Measurements from ENCODE around the gene DGCR2.
"Not testable (repeated sequence)": the region's sequence is repeated elsewhere in the genome, so short reads cannot be mapped to it uniquely, and the experiment has no call there.

- not testable (repeated sequence) for TF ChIP-seq EZH2phosphoT487 (IDR thresholded peaks at IDR 0.05; ENCODE audit: insufficient read depth, low read depth); EZH2 (IDR thresholded peaks at IDR 0.05; ENCODE audit: insufficient read depth, poor library complexity, severe bottlenecking)
Observed at GRCh38 chr22:19072853-19073252, 49.4 kb downstream of the DGCR2 start.

Measured in GM23248 (cell line).